Testis (tissue), 2 donors: ENCODE results near the gene HES2.

ENCODE experiments used
- POLR2A ChIP-seq: fragments of 450-650 bp; IDR thresholded peaks from one replicate; pipeline ENCODE4 v1.6.1; 2017; ENCODE audit warnings: antibody characterized with exemption, mild to moderate bottlenecking, moderate library complexity
- TF ChIP-seq, protein P1 (sequence below), 3 experiments: fragments of 450-650 bp in 2 of 3; fragments of 200-600 bp in 1 of 3; sonication (generic) in 1 of 3; IDR thresholded peaks; one replicate each; pipeline ENCODE4 v1.5.1; 2016 to 2019; ENCODE audit warnings: antibody characterized with exemption in 3 of 3, mild to moderate bottlenecking in 2 of 3, moderate library complexity in 1 of 3

DNA sequence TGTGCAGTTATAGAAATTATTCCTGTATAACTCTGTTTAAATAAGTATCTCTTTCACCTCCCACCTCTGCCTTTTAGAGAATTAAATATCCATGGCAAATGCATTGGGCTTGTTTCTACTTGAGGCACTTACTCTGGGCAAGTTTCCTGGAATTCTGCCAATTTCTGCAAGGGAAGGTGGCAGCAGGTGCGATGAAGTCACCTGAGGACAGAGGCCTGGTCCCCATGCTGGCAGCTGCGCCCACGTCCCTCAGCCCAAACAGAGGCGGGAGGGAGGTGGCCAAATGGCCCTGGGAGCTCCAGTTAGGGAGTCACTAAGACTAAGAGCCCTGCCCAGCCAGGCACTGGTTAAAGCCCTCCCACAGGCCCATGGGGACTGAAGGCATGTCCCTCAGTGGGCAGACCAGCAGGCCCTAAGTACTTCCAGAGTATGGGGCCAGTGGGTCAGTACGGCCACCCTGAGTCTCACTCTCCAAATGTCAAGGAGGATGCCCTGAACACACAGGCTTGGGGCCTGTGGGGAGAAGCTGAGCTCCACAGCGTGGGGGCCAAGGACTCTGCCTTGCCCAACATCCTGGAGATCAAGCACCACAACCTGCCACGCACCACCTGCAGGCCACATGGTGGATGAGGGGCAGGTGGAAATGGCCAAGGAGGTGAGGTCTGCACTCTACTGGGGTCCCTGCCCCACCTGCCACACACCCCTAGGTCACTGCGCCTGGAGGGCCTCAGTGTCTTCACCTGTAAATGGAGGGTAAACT is 45.6 kb downstream of the HES2 start:
- no peak for TF ChIP-seq POLR2A
- TF ChIP-seq, protein P1, sequence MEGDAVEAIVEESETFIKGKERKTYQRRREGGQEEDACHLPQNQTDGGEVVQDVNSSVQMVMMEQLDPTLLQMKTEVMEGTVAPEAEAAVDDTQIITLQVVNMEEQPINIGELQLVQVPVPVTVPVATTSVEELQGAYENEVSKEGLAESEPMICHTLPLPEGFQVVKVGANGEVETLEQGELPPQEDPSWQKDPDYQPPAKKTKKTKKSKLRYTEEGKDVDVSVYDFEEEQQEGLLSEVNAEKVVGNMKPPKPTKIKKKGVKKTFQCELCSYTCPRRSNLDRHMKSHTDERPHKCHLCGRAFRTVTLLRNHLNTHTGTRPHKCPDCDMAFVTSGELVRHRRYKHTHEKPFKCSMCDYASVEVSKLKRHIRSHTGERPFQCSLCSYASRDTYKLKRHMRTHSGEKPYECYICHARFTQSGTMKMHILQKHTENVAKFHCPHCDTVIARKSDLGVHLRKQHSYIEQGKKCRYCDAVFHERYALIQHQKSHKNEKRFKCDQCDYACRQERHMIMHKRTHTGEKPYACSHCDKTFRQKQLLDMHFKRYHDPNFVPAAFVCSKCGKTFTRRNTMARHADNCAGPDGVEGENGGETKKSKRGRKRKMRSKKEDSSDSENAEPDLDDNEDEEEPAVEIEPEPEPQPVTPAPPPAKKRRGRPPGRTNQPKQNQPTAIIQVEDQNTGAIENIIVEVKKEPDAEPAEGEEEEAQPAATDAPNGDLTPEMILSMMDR (IDR thresholded peaks at IDR 0.05) = no peak
